Endothelial cell of umbilical vein (primary cell): ENCODE results near the gene RANBP17. TPM values are rescaled to one million over a fixed set of nuclear protein-coding genes. Genes with fewer than 3 reads are reported as not detected.

Experiments used
- BruUV-seq: library from RNA; stranded (reverse); fragments of 400-500 nt; replicated peaks from 2 replicates; lab custom pipeline; 2021; lab: Mats Ljungman, UMichigan
- CTCF ChIA-PET: fragments of 300-600, 350-600 bp; sonication (Branson Sonifier 250); formaldehyde crosslinking; loops from one replicate; lab custom pipeline; 2021; ENCODE audit warnings: antibody characterized with exemption, inconsistent platforms; lab: Charles Lee
- POLR2A ChIA-PET: fragments of 300-600, 350-600 bp; sonication (Branson Sonifier 250); formaldehyde crosslinking; loops from one replicate; lab custom pipeline; 2021; ENCODE audit warnings: antibody characterized with exemption, inconsistent platforms; lab: Charles Lee
- DNase-seq: peaks from one replicate; pipeline ENCODE4 v3.0.0-alpha.2; 2011; ENCODE audit warnings: low read depth, low spot score
- FAIRE-seq: peaks from 2 replicates; lab custom pipeline; 2011; peaks lifted over from hg19 to GRCh38; lab: Jason Lieb, UNC
- H2AFZ ChIP-seq: 2 replicates; pipeline ENCODE4 v1.6.0; 2012; ENCODE audit warnings: low read depth, low read length, control low read depth, inconsistent platforms
- H3K27ac ChIP-seq: 2 replicates; pipeline ENCODE4 v1.5.1; 2011; ENCODE audit warnings: low read depth, mild to moderate bottlenecking, control low read depth, low read length, moderate library complexity; ENCODE audit not compliant: insufficient read depth
- H3K27me3 ChIP-seq, 2 experiments: 2 replicates each; pipeline versions ENCODE4 v1.6.0 to v1.6.1; 2011; ENCODE audit warnings: low read length in 2 of 2, mixed read lengths in 1 of 2; ENCODE audit not compliant: control insufficient read depth in 2 of 2, insufficient read depth in 2 of 2
- H3K36me3 ChIP-seq, 2 experiments: 2 replicates in 1 of 2; 3 replicates in 1 of 2; pipeline ENCODE4 v1.5.1; 2011; ENCODE audit warnings: low read length in 2 of 2, mild to moderate bottlenecking in 1 of 2, moderate library complexity in 1 of 2; ENCODE audit not compliant: control insufficient read depth in 2 of 2, insufficient read depth in 2 of 2; ENCODE audit errors: extremely low read depth in 1 of 2
- H3K4me1 ChIP-seq: 3 replicates; pipeline ENCODE4 v1.5.1; 2011; ENCODE audit warnings: mild to moderate bottlenecking, low read length; ENCODE audit not compliant: control insufficient read depth, insufficient read depth; ENCODE audit errors: extremely low read depth
- H3K4me2 ChIP-seq: 2 replicates; pipeline ENCODE4 v1.6.1; 2011; ENCODE audit warnings: low read length, control low read depth, mixed read lengths; ENCODE audit not compliant: insufficient read depth
- H3K4me3 ChIP-seq, 3 experiments: fragments of 200-600 bp in 1 of 3; sonication (generic), shearing (Covaris generic) in 1 of 3; replicated peaks in 1 of 3; 2 replicates each; pipeline ENCODE4 v1.5.1; 2011 to 2016; ENCODE audit warnings: control low read depth in 3 of 3, low read length in 3 of 3, mild to moderate bottlenecking in 2 of 3, inconsistent platforms in 1 of 3, low read depth in 1 of 3, moderate library complexity in 1 of 3; ENCODE audit not compliant: insufficient read depth in 1 of 3
- H3K79me2 ChIP-seq: 2 replicates; pipeline ENCODE4 v1.6.0; 2012; ENCODE audit warnings: low read length, inconsistent platforms; ENCODE audit not compliant: control insufficient read depth, insufficient read depth
- H3K9ac ChIP-seq: replicated peaks from 2 replicates; pipeline ENCODE3; 2011; ENCODE audit warnings: low read length, control low read depth; ENCODE audit not compliant: insufficient read depth; ENCODE audit errors: extremely low read depth
- H3K9me1 ChIP-seq: replicated peaks from 3 replicates; pipeline ENCODE4 v1.6.0; 2011; ENCODE audit warnings: mild to moderate bottlenecking, low read length; ENCODE audit not compliant: control insufficient read depth, insufficient read depth; ENCODE audit errors: extremely low read depth
- H3K9me3 ChIP-seq: replicated peaks from 2 replicates; pipeline ENCODE4 v1.5.1; 2012; ENCODE audit warnings: low read length, inconsistent platforms; ENCODE audit not compliant: control insufficient read depth, insufficient read depth
- H4K20me1 ChIP-seq: replicated peaks from 2 replicates; pipeline ENCODE3; 2011; ENCODE audit warnings: mild to moderate bottlenecking, low read length; ENCODE audit not compliant: control insufficient read depth, insufficient read depth; ENCODE audit errors: extremely low read depth
- EZH2 ChIP-seq: IDR thresholded peaks from 2 replicates; pipeline ENCODE4 v1.6.1; 2012; ENCODE audit warnings: borderline replicate concordance, low read depth, mild to moderate bottlenecking, moderate library complexity, low read length, inconsistent platforms; ENCODE audit not compliant: severe bottlenecking
- FOS ChIP-seq: IDR thresholded peaks from 2 replicates; pipeline ENCODE4 v1.6.1; 2011; ENCODE audit warnings: mild to moderate bottlenecking, low read length, moderate library complexity, borderline replicate concordance; ENCODE audit not compliant: insufficient read depth
- GATA2 ChIP-seq: IDR thresholded peaks from 2 replicates; pipeline ENCODE4 v1.7.0; 2011; ENCODE audit warnings: low read depth, mild to moderate bottlenecking, moderate library complexity, mixed read lengths, low read length; ENCODE audit not compliant: insufficient read length, insufficient read depth
- JUN ChIP-seq: IDR thresholded peaks from 2 replicates; pipeline ENCODE4 v1.6.1; 2011; ENCODE audit warnings: borderline replicate concordance, low read depth; ENCODE audit not compliant: insufficient read length, insufficient read depth
- MYC ChIP-seq: IDR thresholded peaks from one replicate; pipeline ENCODE4 v1.6.1; 2011; ENCODE audit warnings: mild to moderate bottlenecking, low read depth, low read length
- POLR2A ChIP-seq: IDR thresholded peaks from 2 replicates; pipeline ENCODE4 v1.6.1; 2012; ENCODE audit warnings: low read depth, mild to moderate bottlenecking, control low read depth, low read length
- POLR2AphosphoS5 ChIP-seq: IDR thresholded peaks from 2 replicates; pipeline ENCODE4 v1.6.1; 2012; ENCODE audit warnings: low read depth, mild to moderate bottlenecking, control low read depth, low read length, moderate library complexity; ENCODE audit not compliant: insufficient read depth
- dilution Hi-C: fragments of 300-500 bp; cut with MboI; formaldehyde crosslinking; loops from one replicate; pipeline ENCODE4 v1.15.0; 2019; ENCODE audit warnings: low sequenced_read_pairs; ENCODE audit not compliant: extremely low pct_ligation_motif_present
- intact Hi-C: fragments of 100-400 bp; cut with micrococcal nuclease; formaldehyde crosslinking; loops from one replicate; pipeline ENCODE4 v1.10.0; 2022
- polyA plus RNA-seq, 4 experiments: library from polyadenylated mRNA; depleted of rRNA in 3 of 4; stranded (reverse) in 3 of 4; unstranded in 1 of 4; fragments of >200 nt; gene quantifications; 2 replicates each; pipeline versions ENCODE4 v1.2.1 to v1.2.3, GENCODE V29; 2011 to 2012; ENCODE audit warnings: missing spikeins in 1 of 4
- total RNA-seq: library from RNA; stranded (reverse); gene quantifications from 2 replicates; pipeline ENCODE4 v1.2.3, GENCODE V29; 2021
- TF ChIP-seq, protein P1 (sequence below): IDR thresholded peaks from 2 replicates; pipeline ENCODE4 v1.6.1; 2011; ENCODE audit not compliant: insufficient read depth, insufficient read length
- TF ChIP-seq, protein P2 (sequence below), 2 donors: IDR thresholded peaks; 1 replicate in 1 of 2; 2 replicates in 1 of 2; pipeline ENCODE4 v1.5.1; 2011; ENCODE audit warnings: low read length in 2 of 2, mild to moderate bottlenecking in 2 of 2, moderate library complexity in 2 of 2, control low read depth in 1 of 2, inconsistent platforms in 1 of 2, low read depth in 1 of 2; ENCODE audit not compliant: insufficient read depth in 1 of 2; ENCODE audit errors: extremely low read depth in 1 of 2

RANBP17 gene
- total and polyA plus RNA-seq, 2 donors (not counting 3 experiments of a cell fraction or from before 2014, with no cell fraction given) = 5.6 to 13.6 TPM

DNA sequence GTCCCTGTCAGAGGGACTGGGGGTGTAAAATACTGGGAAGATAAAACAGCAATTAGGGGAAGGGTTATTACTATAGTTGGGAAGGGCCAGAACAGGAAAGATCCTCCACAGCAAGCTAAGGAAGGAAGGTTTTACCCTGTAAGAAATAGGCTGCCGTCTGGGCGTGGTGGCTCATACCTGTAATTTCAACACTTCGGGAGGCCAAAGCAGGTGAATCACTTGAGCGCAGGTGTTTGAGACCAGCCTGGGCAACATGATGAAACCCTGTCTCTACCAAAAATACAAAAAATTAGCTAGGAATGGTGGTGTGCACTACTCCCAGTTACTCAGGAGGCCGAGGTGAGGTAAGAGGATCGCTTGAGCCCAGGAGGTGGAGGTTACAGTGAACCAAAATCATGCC is 282.1 kb downstream of the RANBP17 start:
- no peaks in the 10 kb centered on the region for H3K9me3 ChIP-seq
- no peak overlapping the region for H2AFZ ChIP-seq
- no peak overlapping the region for H3K4me2 ChIP-seq
- no peak overlapping the region for H3K27ac ChIP-seq
- H3K79me2 ChIP-seq = no peaks in the 10 kb centered on the region
- CTCF ChIA-PET = interaction anchor here (1.2 kb wide), 1 partner anchor 12 kb away, joined by 3 read pairs; no protein-coding TSS in a partner anchor
- POLR2A ChIA-PET = no interaction called here
- no peaks in the 10 kb centered on the region for H3K36me3 ChIP-seq
- no peak overlapping the region for H3K9ac ChIP-seq
- intact Hi-C loops = no loop called here
- dilution Hi-C loops = no loop called here
- FAIRE-seq (no peak), DNase-seq (no peak)
- no TSS peak for BruUV-seq
- no peaks in the 10 kb centered on the region for H3K27me3 ChIP-seq
- TF ChIP-seq POLR2AphosphoS5 (no peak), POLR2A (no peak), JUN (no peak)
- TF ChIP-seq, protein P1, sequence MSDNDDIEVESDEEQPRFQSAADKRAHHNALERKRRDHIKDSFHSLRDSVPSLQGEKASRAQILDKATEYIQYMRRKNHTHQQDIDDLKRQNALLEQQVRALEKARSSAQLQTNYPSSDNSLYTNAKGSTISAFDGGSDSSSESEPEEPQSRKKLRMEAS = no peak
- H3K4me3 ChIP-seq = no peak overlapping the region
- H4K20me1 ChIP-seq = no peaks in the 10 kb centered on the region
- H3K9me1 ChIP-seq = no peaks in the 10 kb centered on the region
- H3K4me1 ChIP-seq = no peaks in the 10 kb centered on the region

DNA sequence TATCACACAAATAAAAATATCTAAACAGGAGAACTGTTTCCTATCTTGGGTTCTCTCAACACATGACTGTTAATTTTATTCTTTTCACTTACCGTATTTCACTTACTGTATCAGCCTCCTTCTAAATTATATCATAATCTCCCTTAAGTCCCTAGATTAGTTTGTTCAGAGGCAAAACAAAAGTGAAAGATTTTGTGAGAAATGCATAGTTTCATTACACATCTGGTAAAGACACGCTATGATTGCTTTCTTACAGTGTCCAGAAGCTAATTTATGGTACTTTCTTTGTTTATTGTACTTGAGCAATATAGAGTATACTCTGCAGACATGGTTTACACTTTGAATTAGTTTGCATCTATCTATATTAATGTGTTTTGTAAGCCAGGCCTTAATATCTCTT is 287.5 kb downstream of the RANBP17 start:
- ChIA-PET CTCF (interaction anchor here (1.0 to 1.2 kb wide), 2 partner anchors 10 to 13 kb away, joined by 3 read pairs; no protein-coding TSS in a partner anchor), POLR2A (no interaction called here)
- intact Hi-C loops (no loop called here), dilution Hi-C loops (no loop called here)
- DNase-seq = no peak
- H2AFZ ChIP-seq = no peak overlapping the region
- no peaks in the 10 kb centered on the region for H4K20me1 ChIP-seq
- H3K4me2 ChIP-seq = no peak overlapping the region
- no peak for TF ChIP-seq FOS
- TF ChIP-seq, protein P2, sequence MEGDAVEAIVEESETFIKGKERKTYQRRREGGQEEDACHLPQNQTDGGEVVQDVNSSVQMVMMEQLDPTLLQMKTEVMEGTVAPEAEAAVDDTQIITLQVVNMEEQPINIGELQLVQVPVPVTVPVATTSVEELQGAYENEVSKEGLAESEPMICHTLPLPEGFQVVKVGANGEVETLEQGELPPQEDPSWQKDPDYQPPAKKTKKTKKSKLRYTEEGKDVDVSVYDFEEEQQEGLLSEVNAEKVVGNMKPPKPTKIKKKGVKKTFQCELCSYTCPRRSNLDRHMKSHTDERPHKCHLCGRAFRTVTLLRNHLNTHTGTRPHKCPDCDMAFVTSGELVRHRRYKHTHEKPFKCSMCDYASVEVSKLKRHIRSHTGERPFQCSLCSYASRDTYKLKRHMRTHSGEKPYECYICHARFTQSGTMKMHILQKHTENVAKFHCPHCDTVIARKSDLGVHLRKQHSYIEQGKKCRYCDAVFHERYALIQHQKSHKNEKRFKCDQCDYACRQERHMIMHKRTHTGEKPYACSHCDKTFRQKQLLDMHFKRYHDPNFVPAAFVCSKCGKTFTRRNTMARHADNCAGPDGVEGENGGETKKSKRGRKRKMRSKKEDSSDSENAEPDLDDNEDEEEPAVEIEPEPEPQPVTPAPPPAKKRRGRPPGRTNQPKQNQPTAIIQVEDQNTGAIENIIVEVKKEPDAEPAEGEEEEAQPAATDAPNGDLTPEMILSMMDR (IDR thresholded peaks at IDR 0.05; ENCODE audit: extremely low read depth in 1 of 2, insufficient read depth in 1 of 2, low read depth in 1 of 2, low read length in 2 of 2) = no peak
- no peak for TF ChIP-seq GATA2
- TF ChIP-seq EZH2 = no peak
- no peak for TF ChIP-seq POLR2AphosphoS5
- no peak for TF ChIP-seq MYC
- TF ChIP-seq POLR2A = no peak
- TF ChIP-seq, protein P1 = no peak
- TF ChIP-seq JUN = no peak
- no peaks in the 10 kb centered on the region for H3K4me1 ChIP-seq
- BruUV-seq = no TSS peak
- no peaks in the 10 kb centered on the region for H3K27me3 ChIP-seq
- FAIRE-seq = no peak
- no peak overlapping the region for H3K4me3 ChIP-seq
- H3K9me3 ChIP-seq = no peaks in the 10 kb centered on the region
- no peak overlapping the region for H3K27ac ChIP-seq
- H3K9me1 ChIP-seq = no peaks in the 10 kb centered on the region
- H3K9ac ChIP-seq = no peak overlapping the region
- no peaks in the 10 kb centered on the region for H3K36me3 ChIP-seq
- H3K79me2 ChIP-seq = no peaks in the 10 kb centered on the region
